Peyer's patch (tissue), 4 donors: ENCODE results near the gene RGS12. TPM values are rescaled to one million over a fixed set of nuclear protein-coding genes. Genes with fewer than 3 reads are reported as not detected.

Experiments
- DNase-seq, 3 donors: peaks; one replicate each; pipeline ENCODE4 v3.0.0-alpha.2; 2017 to 2019
- H3K27ac ChIP-seq, 4 donors: fragments of 200-600 bp; sonication (generic); one replicate each; pipeline ENCODE4 v1.5.1; 2016 to 2019
- H3K27me3 ChIP-seq, 2 donors: fragments of 200-600 bp; sonication (generic); one replicate each; pipeline ENCODE4 v1.5.1; 2019
- H3K36me3 ChIP-seq, 3 donors: fragments of 200-600 bp; sonication (generic); one replicate each; pipeline ENCODE4 v1.5.1; 2016 to 2019
- H3K4me1 ChIP-seq, 4 donors: fragments of 200-600 bp; sonication (generic); one replicate each; pipeline ENCODE4 v1.5.1; 2016 to 2019
- H3K4me3 ChIP-seq, 4 donors: fragments of 200-600 bp; sonication (generic); 1 replicate in 3 of 4; 2 replicates in 1 of 4; pipeline ENCODE4 v1.5.1; 2016 to 2019; ENCODE audit warnings: mild to moderate bottlenecking in 1 of 4
- H3K9me3 ChIP-seq, 4 donors: fragments of 200-600 bp; sonication (generic); one replicate each; pipeline ENCODE4 v1.5.1; 2016 to 2019; ENCODE audit warnings: mild to moderate bottlenecking in 1 of 4
- POLR2A ChIP-seq, 2 donors: fragments of 450-650 bp; IDR thresholded peaks; one replicate each; pipeline ENCODE4 v1.5.1; 2017; ENCODE audit warnings: antibody characterized with exemption in 2 of 2, mild to moderate bottlenecking in 2 of 2, moderate library complexity in 2 of 2
- total RNA-seq, 4 donors: library from RNA; depleted of rRNA; stranded (reverse); fragments of >200 nt; gene quantifications; one replicate each; pipeline ENCODE4 v1.1.0, GENCODE V29; 2016
- TF ChIP-seq, protein P1 (sequence below), 6 experiments: fragments of 450-650 bp in 4 of 6; fragments of 200-600 bp in 2 of 6; sonication (generic) in 1 of 6; IDR thresholded peaks; one replicate each; pipeline ENCODE4 v1.5.1; 2017 to 2019; ENCODE audit warnings: antibody characterized with exemption in 6 of 6, mild to moderate bottlenecking in 3 of 6, moderate library complexity in 1 of 6

The RGS12 gene
- total RNA-seq, 4 donors from 2014 or later = 24.3 to 36.5 (median 35.3) TPM

DNA sequence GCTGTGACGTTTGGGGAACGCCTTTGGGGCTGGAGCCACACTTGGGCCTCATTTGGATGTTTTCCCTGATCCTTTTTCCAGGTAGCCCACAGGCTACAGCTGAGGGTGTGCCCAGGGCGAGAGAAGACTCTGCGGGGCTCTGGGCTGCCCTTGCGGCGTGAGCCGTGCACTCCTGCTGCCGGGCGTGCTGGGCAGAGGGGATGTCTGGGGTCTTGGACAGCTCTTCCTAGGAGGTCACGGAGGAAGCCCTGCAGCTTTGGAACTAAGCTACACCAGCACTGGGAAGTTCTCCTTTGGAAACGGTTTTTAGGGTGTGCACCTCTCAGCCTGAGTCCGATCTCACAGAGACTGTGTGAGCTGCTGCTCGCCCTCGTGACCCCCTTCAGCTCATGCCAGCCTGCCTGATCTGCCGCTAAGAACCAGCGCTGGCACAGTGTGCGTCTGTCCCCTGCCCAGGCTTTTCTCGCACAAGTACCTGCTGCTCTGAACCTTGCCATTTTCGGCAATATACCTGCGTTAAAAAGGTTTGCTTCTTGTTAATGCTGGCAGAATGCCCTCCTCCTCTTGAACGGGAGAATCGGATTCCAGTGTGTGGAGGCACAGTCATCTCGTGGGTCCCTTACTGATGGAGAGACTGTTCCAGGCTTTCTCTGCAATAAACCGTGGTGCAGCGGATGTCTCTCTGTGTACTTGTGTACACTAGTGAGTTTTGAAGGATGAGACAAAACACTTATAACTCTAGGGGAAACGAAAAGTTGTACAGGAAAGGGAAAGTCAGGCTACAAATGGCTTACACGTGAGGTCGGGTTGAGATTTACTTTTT, 29.6 kb upstream of the RGS12 start:
- no peaks in the 10 kb centered on the region for H3K27me3 ChIP-seq
- TF ChIP-seq, protein P1, sequence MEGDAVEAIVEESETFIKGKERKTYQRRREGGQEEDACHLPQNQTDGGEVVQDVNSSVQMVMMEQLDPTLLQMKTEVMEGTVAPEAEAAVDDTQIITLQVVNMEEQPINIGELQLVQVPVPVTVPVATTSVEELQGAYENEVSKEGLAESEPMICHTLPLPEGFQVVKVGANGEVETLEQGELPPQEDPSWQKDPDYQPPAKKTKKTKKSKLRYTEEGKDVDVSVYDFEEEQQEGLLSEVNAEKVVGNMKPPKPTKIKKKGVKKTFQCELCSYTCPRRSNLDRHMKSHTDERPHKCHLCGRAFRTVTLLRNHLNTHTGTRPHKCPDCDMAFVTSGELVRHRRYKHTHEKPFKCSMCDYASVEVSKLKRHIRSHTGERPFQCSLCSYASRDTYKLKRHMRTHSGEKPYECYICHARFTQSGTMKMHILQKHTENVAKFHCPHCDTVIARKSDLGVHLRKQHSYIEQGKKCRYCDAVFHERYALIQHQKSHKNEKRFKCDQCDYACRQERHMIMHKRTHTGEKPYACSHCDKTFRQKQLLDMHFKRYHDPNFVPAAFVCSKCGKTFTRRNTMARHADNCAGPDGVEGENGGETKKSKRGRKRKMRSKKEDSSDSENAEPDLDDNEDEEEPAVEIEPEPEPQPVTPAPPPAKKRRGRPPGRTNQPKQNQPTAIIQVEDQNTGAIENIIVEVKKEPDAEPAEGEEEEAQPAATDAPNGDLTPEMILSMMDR (IDR thresholded peaks at IDR 0.05) = no peak
- no peak for TF ChIP-seq POLR2A (IDR thresholded peaks at IDR 0.05)

DNA sequence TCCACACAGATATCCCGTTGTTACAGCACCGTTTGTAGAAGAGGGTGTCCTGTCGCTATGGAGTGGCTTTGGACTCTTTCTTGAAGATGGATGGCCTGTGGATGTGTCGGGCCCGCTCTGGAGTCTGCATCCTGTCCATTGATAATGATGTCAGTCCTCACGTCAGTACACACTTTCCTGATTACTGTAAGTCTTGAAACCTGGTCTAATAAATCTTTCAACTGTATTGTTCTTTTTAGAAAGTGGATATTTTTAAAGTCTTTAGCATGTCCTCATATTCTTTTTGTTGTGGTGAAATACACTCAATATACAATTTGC, 29.0 kb upstream of the RGS12 start:
- Histone ChIP-seq H3K9me3 (no peaks in the 10 kb centered on the region), H3K27ac (no peak overlapping the region), H3K36me3 (no peaks in the 10 kb centered on the region), H3K4me3 (no peak overlapping the region), H3K4me1 (no peaks in the 10 kb centered on the region), H3K27me3 (no peaks in the 10 kb centered on the region)
- DNase-seq = peak in 1 of 3 donors; percentile 14
- TF ChIP-seq, protein P1 (IDR thresholded peaks at IDR 0.05) = no peak

More for the DNA sequence above, 29.6 kb upstream of the RGS12 start:
- peak in 1 of 3 donors; percentile 24 for DNase-seq
- H3K36me3 ChIP-seq = no peaks in the 10 kb centered on the region
- no peak overlapping the region for H3K27ac ChIP-seq
- no peaks in the 10 kb centered on the region for H3K4me1 ChIP-seq
- H3K4me3 ChIP-seq = no peak overlapping the region
- H3K9me3 ChIP-seq = no peaks in the 10 kb centered on the region

DNA sequence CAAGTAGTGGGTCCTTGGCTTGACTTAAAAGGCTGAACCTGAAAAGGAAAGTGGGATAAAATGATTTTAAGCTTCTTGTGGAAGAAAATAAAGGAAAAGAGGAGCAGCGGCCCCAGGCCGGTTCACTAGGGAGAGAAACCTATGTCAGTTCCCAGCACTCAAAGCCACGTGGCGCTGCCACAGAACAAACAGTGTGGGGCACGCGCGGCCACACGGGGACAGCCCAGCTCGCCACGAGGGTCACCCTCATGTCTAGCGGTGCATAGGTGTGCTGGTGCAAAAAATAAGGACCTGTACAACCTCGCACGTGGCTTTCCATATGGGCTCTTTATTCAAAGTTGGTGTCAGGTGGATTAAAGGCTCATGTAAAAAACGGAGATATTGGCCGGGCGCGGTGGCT, 26.7 kb upstream of the RGS12 start:
- H3K36me3 ChIP-seq = no peaks in the 10 kb centered on the region
- peak in 2 of 3 donors; percentile 14 to 27 for DNase-seq
- TF ChIP-seq, protein P1 (IDR thresholded peaks at IDR 0.05) = no peak
- no peak for TF ChIP-seq POLR2A (IDR thresholded peaks at IDR 0.05)

DNA sequence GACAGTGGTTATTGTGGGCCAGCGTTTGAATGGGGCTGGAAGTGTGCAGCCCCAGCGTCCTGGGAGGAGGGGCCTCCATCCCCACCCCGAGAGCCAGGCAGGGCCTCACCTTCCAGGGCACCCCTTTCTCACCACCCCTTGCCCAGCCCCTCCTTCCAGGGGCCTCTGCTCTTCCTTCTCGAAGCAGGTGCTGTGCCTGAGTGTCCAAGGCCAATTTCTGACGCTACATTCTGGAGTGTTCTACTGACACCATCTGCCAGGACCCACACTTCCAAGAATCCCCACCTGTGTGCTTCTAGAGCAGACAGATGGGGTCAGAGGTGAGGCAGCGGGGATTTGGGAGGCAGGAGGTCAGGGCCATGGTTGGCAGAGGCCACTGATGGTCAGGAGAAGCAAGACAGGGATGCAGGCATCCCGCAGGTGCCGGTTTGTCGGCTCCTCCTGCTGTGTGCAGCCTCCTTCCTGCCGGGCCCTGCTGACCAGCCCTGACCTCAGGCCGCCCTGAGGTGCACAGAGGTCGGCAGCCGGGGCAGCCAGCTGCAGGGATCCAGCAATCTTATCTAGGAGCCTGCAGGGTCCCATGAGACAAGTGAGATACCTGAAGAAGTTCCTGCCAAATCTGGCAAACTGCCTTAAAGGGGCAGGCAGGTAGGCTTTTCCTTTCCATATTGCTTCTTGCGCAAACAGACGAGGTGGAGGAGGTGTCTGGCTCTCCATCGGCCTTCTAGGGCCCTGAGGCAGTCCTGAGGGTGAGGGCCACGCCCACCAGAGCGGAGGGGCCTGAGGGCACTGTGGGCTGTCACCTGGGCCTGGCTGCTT, 25.0 kb upstream of the RGS12 start:
- DNase-seq = peak in 1 of 3 donors; percentile 40
- Histone ChIP-seq H3K9me3 (no peaks in the 10 kb centered on the region), H3K4me3 (no peak overlapping the region), H3K4me1 (no peaks in the 10 kb centered on the region), H3K27me3 (no peaks in the 10 kb centered on the region), H3K36me3 (no peaks in the 10 kb centered on the region), H3K27ac (no peak overlapping the region)
- TF ChIP-seq, protein P1 (IDR thresholded peaks at IDR 0.05) = no peak
- TF ChIP-seq POLR2A (IDR thresholded peaks at IDR 0.05) = no peak

More for the DNA sequence above, 26.7 kb upstream of the RGS12 start:
- no peaks in the 10 kb centered on the region for H3K4me1 ChIP-seq
- no peak overlapping the region for H3K4me3 ChIP-seq
- no peak overlapping the region for H3K27ac ChIP-seq
- no peaks in the 10 kb centered on the region for H3K27me3 ChIP-seq
- H3K9me3 ChIP-seq = no peaks in the 10 kb centered on the region

DNA sequence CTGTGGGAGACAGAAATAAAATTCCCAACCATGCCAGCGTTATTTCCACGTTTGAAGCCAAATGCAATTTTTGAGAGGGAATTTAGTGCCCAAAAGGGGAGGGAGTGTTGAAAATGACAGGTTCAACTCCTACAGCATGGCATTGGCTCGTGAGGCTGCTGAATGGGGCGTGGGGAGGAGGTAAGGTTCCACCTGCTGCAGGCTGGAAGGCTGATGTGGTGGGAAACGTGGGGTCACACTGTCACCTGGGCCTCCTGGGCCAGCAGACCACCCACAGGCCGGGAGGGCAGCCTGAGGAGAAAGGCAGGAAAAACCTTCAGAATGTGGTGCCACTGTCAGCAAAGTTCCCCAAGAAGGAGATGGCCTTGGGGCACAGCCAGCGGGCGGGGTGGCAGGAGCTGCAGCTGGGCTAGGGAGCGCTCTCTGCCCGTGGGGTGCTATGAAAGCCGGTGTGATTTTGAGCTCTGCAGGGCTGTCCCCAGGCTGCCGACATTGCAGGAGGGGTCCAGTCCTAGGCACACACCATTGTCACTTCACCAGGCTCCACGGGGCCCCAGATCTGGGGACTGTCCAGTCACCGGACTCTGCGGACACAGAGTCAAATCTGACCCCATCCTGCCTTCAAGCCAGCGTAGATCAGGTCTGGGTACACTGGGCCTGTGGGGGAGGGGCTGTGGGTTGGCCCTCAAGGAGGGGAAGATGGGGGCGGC, 24.3 kb upstream of the RGS12 start:
- Histone ChIP-seq H3K27ac (no peak overlapping the region), H3K36me3 (no peaks in the 10 kb centered on the region), H3K4me1 (no peaks in the 10 kb centered on the region), H3K4me3 (no peak overlapping the region), H3K9me3 (no peaks in the 10 kb centered on the region), H3K27me3 (no peaks in the 10 kb centered on the region)
- DNase-seq = peak in 1 of 3 donors; percentile 36
- TF ChIP-seq, protein P1 (IDR thresholded peaks at IDR 0.05) = no peak
- no peak for TF ChIP-seq POLR2A (IDR thresholded peaks at IDR 0.05)
